GM21723 (cell line): ENCODE measurements around the gene C4B.
"Not testable (repeated sequence)": the region's sequence is repeated elsewhere in the genome, so short reads cannot be mapped to it uniquely, and the experiment has no call there.

Experiments used
- ATAC-seq: cut with Tn5 transposase; IDR thresholded peaks from one replicate; pipeline ENCODE4 v1.9.1; 2021; ENCODE audit warnings: mild to moderate bottlenecking, moderate library complexity; ENCODE audit not compliant: unreplicated experiment

C4B gene

DNA sequence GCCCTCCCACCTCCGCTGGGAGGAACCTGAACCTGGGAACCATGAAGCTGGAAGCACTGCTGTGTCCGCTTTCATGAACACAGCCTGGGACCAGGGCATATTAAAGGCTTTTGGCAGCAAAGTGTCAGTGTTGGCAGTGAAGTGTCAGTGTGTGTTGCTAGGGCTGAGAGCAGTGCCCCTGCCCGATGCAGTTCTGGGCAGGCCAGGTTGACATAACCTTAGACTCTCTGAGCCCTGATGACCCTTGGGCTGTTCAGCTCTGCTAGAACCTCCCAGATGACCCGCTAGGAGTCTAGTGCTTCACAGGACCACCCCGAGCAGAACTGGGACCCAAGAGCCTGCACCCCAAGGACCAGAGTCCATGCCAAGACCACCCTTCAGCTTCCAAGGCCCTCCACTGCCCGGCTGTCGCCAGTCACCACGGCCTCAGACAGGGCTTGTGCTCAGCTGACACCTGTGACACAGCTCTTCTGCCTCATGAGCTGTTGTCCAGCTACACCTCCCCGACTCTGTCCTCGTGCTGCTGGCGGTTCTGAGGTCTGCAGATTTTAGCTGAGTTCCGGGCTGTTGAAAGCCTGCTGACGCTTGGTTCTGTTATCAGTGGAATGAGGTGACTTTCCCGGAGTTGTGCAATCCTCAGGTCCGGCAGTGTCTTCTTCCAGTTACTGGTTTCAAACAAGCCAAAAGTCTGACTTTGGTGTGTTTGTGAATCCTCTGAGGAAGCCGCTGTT lies 20.9 kb downstream of the C4B start:
- ATAC-seq, result not testable (repeated sequence)

GRCh38 chr6:32037136-32037535 lies 22.5 kb downstream of the C4B start:
- not testable (repeated sequence) for ATAC-seq

- not testable (repeated sequence) for ATAC-seq
Measured at GRCh38 chr6:32037598-32038524, 23.3 kb downstream of the C4B start, which contains the start of gene CYP21A2. Gene CYP21A2 (plus strand): TSS chr6:32038415. CDS start chr6:32038423, 8 bp downstream.

GRCh38 chr6:32038878-32039277 lies 24.3 kb downstream of the C4B start:
- ATAC-seq, result not testable (repeated sequence)

- ATAC-seq, result not testable (repeated sequence)
Measured at GRCh38 chr6:32039321-32040274, 25.0 kb downstream of the C4B start.

DNA sequence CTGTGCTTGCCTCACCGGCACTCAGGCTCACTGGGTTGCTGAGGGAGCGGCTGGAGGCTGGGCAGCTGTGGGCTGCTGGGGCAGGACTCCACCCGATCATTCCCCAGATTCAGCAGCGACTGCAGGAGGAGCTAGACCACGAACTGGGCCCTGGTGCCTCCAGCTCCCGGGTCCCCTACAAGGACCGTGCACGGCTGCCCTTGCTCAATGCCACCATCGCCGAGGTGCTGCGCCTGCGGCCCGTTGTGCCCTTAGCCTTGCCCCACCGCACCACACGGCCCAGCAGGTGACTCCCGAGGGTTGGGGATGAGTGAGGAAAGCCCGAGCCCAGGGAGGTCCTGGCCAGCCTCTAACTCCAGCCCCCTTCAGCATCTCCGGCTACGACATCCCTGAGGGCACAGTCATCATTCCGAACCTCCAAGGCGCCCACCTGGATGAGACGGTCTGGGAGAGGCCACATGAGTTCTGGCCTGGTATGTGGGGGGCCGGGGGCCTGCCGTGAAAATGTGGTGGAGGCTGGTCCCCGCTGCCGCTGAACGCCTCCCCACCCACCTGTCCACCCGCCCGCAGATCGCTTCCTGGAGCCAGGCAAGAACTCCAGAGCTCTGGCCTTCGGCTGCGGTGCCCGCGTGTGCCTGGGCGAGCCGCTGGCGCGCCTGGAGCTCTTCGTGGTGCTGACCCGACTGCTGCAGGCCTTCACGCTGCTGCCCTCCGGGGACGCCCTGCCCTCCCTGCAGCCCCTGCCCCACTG lies 25.9 kb downstream of the C4B start:
- not testable (repeated sequence) for ATAC-seq

GRCh38 chr6:32041050-32041321 lies 26.4 kb downstream of the C4B start:
- ATAC-seq, result not testable (repeated sequence)

DNA sequence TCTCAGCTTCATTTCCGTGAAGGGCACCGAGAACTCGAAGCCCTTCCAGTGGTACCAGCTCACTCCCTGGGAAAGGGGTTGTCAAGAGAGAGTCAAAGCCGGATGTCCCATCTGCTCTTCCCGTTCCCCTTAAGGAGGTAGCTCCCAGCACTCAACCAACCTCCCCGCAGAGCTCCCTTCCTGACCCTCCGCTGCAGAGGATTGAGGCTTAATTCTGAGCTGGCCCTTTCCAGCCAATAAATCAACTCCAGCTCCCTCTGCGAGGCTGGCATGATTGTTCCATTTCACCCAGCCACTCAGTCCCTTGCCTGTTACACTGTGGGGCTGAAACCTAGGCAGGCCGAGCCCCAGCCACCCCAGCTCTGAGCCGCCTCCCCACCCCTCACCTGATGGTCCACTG lies 26.8 kb downstream of the C4B start:
- not testable (repeated sequence) for ATAC-seq

GRCh38 chr6:32042276-32042675 lies 27.7 kb downstream of the C4B start:
- not testable (repeated sequence) for ATAC-seq

DNA sequence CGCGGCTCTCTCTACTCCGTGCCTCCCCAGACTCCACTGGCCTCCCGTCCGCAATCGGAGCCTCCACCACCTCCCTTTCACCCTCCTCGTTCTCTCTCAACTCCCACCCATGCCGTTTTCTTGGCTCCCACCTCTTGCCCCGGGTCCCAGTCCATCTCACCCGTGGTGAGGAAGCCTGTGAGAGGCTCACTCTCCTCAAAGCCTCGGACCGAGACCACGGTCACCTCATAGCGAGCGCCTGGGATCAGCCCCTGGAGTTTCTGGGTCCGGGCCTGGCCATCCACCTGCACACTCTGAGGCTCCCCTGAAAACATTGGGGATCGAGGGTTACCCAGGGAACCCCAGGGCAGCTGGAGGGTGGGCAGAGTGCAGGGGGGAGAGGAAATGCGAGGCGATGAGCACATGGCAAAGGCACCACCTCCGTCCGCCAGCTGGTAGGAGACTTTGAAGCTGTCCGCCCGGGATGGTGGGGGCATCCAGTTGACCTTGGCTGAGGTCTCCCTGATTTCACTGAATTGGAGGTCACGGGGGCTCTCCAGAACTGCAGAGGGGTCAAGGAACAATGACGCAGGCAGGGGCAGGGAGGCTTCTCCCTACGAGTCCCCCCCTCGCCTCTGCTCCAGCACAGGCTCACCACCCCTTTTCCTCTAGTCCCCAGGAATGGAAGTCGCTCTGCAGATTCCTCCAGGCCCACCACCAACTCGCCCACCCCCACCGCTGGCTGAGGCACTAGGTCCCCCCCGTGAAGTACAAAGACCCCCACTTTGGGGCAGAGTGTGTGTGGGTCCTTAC lies 29.2 kb downstream of the C4B start:
- ATAC-seq, result not testable (repeated sequence)

GRCh38 chr6:32044916-32045315 lies 30.3 kb downstream of the C4B start:
- ATAC-seq, result not testable (repeated sequence)

DNA sequence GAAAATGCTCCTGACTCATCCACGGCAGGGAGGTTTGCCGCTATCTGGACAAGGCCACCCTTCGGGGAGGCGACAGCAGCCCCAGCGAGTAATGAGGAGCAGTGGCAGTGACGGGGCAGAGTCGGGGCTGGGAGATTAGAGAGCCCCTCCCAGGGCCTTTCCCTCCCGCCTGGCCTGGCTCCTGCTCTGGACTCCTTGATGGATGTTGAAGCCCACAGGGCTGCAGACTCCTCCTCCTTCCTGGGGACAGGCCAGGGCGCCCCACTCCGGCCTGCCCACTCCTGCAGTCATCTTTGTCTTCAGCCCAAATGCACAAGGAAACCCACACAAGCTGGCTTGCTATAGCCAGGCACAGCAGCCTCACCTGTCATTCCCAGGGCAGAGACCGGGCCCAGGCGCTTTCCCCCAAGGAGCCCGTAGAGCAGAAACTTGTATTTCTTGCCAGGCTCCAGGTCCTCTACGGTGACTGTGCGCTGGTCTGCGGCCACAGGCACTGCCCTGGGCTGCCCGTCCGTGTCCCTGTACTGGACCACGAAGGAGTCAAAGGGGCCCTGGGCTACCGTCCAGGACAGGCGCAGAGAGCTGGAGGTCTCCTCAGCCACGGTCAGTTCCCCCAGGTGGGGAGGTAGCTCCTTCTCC lies 31.3 kb downstream of the C4B start:
- no peak for ATAC-seq

DNA sequence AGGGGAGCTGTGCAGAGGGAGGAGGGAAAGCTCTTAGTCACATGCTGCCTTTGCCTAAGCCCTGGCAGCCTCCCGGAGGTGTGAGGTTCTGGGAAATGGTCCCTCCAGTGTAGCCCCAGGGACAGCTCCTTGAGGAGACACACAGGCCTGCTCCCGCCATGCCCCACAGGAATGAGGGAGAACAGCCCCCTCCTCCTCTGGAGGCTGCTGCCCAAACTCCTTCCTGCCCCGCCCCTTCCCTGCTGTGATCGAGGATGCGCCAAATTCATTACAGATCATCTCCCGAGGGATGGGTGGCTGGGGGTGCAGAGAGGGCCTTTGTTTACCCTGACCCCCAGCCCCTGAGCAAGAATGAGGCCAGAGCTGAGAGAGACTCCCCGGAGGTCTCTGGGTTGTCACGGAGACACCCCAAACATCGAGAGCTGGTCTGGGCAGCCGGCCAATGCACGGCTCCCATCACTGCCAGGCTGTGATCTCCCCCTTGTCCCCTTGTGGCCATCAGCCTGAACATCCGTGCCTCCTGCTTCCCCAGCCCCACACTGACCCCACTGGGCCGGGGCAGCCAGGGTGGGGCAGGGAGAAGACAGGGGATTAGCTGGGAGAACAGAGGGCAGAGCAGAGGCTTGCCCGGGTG lies 32.0 kb downstream of the C4B start:
- no peak for ATAC-seq

DNA sequence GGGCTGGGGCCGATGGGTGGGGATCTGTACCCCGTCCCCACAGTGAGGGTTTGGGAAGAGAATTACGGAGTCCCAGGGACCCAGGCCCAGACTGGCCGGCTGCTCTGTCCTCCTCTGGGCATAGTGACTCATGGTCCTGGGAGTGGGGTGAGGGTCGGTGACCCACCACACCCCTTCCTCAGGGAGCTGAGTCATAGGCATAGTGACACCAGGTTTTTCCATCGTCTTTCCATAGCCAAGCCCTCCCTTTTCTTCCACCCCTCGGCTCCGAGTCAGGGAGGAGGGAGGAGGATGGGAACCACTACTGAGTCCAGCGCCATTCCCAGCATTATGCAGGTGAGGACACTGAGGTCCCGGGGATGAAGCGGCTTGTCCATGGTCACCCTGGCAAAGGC lies 32.5 kb downstream of the C4B start:
- no peak for ATAC-seq

GRCh38 chr6:32047539-32047854 lies 32.9 kb downstream of the C4B start:
- no peak for ATAC-seq

DNA sequence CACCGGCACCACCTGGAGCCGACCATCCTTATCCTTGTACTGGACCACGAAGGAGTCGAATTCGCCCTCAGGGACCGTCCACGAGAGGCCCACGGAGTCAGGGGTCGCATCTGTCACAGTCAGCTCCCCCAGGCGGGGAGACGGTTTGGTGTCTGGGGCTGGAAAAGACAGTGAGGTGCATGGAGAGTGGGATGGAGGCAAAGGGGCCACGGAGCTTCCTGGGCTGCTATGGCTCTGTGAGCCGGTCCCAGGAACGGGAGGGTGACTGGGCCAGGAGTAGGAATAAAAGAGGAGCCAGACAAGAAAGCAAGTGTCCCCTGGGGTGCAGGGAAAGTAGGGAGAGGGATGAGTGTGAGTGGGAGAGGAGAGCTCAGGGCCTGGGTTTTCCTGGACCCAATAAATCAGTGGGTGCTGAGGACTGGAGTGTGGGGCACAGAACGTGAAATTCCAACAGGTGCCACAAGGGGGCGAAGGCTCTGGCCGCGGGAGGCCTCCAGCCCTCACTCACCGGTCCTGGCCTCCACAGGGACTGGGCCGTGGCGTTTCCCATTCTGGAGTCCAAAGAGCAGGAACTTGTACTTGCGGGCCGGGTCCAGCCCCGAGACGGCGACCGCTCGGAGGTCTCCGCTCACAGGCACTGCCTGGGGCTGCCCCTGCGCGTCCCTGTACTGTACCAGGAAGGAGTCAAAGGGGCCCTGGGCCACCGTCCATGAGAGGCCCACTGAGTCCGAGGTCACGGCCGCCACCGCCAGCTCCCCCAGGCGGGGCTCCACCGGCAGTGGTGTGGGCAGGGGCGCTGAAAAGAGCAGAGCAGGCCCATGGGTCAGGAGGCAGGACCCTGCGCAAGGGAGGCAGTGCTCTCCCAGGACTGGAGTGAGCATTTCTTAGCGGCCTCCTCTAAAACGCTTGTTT lies 33.5 kb downstream of the C4B start:
- no peak for ATAC-seq

GRCh38 chr6:32049149-32049548 lies 34.6 kb downstream of the C4B start:
- not testable (repeated sequence) for ATAC-seq

DNA sequence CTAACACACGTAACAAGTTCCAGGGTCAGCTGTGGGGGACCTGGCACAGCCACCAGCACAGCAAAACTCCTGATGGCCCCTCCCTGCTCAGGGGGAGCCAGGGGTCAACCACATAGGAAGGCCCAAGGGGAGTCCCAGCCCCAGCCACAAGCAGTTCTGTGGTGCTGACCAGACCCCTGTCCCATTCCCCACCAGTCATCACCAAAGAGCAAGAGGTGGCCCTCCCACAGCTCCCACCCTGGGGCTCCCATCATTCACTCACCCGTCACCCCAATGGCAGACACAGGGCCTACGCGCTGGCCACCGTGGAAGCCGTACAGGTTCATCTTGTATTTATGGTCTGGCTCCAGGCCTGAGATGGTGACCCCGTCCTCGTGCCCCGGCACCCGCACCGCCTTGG lies 35.1 kb downstream of the C4B start:
- not testable (repeated sequence) for ATAC-seq
